ENCODE results near the gene SBF2.
A peak's percentile ranks its signal among the peaks of the same experiment; 100 is the strongest.
"Not testable (repeated sequence)": the region's sequence is repeated elsewhere in the genome, so short reads cannot be mapped to it uniquely, and the experiment has no call there.

Gene SBF2

DNA sequence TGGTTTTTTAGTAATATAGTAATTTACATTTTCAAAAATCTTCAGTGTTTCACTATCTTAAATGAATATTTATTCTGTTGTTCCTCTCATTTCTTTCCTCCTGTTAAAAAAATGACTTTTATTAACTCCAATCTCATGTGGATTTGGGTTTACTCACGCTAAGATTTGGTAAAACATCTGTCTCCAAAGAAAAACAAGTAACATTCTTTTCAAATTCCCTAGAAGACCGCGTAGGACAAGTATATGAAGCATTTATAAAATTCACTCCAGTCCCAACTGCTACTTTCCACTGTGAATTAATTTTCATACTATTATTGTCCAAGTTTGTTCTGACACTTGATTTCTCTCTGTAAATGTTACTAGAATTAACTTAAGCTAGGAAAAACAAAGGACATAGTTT lies 26.2 kb downstream of the SBF2 start:
- no peak for DNase-seq (ENCODE audit: low spot score)

DNA sequence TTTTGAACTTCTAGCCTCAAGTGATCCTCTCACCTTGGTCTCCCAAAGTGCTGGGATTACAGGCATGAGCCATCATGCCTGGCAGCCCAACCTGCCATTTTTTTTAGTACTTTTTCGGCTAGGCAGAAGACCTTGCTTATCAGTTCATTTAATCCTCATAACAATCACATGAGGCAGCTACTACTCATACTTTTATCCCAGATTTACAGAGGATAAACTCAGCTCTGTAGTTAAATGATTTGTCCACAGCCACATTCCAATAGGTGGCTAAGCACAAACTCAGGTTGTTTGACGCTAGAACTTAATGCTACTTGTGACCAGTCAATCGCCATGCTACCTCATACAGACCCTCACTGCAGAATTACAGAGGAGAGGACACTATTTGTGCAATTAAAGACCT lies 28.1 kb downstream of the SBF2 start:
- DNase-seq (ENCODE audit: low spot score) = no peak

- not testable (repeated sequence) for DNase-seq (ENCODE audit: low spot score)
Measured at GRCh38 chr11:10264716-10265115, 29.3 kb downstream of the SBF2 start.

DNA sequence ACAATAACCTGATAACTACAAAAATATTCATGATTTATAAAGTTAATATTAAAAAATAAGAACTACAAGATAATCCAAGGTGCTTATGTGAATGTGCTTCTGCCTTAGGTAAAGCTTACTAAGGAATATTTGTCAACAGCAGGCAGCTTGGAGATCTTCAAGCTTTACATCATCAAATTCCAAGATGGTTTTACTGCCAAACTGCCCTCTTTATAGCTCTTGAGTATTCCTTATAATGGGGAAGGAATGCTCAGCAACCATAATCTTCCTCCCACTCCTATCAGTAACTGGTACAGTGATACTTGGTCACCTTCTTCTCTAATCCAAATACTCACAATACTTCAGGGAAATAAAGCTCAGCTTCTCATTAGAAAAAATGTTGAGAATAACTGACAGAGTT lies 30.1 kb downstream of the SBF2 start:
- DNase-seq (ENCODE audit: low spot score) = no peak

DNA sequence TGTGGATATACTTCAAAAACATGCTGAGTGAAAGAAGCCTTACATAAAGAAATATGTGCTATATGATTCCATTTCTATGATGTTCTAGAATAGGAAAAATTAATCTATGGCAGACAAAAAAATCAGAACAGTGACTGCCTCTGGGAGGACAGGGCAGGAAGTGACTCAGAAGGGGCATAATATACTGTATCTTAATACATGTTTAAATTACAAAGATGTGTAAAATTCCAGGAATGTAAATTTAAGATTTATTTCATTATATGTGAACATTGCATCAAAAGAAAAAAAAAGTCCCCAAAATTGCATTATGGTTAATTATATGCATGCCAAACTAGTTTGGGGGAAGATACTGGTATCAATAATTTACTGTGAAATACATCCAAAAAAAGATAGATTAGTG lies 32.2 kb downstream of the SBF2 start:
- no peak for DNase-seq (ENCODE audit: low spot score)

- no peak for DNase-seq (ENCODE audit: low spot score)
Measured at GRCh38 chr11:10257478-10257877, 36.5 kb downstream of the SBF2 start.

DNA sequence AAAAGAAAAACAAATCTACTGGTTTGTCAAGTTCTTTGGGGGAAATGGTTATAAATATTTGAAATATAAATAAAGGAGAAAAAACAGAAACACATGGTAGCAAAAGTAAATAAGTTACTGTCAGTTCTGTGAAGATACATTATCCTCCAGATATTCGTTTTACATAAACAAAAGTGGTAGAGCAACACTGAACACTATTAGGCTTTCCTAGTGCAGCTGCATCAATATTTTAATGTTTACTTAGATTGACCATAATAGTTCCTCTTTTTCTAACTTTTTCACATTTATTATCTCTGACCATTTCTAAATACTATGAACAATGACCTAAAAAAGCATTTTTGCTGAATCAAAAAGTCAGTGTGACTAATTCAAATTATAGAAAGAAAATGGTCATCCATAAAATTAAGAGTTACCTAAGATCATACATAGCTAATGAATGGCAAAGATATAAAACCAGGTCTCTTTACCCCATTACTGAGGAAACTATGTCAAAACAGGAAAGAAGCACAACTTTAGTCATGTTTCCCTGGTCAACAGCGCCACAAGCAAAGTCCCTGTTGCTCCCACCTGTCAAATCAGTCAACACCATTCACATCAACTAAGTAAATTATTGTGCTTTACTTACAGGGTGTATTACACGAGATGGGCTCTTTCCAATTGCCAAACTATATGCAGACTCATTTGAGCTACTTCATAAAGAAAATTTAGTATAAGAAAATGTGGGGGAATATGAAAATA lies 38.5 kb downstream of the SBF2 start:
- DNase-seq (ENCODE audit: low spot score) = no peak

- not testable (repeated sequence) for DNase-seq (ENCODE audit: low spot score)
Measured at GRCh38 chr11:10249448-10250131, 44.4 kb downstream of the SBF2 start.

DNA sequence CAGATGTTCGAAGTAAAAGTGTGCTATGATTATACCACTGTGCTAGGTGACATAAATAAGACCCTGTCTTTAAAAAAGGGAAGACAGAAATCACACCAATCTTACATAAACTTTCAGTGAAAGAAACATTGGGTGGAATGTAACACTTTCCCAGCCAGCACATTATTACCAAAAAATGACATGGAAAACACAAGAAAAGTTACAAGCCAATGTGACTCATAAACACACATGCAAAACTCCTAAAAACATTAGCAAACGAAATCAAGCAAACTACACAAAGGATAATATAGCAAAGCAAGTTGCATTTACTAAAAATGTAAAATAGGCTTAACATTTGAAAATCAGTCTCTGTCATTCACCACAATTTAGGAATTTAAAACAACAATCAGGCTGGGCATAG lies 47.0 kb downstream of the SBF2 start:
- DNase-seq (ENCODE audit: low spot score) = no peak

DNA sequence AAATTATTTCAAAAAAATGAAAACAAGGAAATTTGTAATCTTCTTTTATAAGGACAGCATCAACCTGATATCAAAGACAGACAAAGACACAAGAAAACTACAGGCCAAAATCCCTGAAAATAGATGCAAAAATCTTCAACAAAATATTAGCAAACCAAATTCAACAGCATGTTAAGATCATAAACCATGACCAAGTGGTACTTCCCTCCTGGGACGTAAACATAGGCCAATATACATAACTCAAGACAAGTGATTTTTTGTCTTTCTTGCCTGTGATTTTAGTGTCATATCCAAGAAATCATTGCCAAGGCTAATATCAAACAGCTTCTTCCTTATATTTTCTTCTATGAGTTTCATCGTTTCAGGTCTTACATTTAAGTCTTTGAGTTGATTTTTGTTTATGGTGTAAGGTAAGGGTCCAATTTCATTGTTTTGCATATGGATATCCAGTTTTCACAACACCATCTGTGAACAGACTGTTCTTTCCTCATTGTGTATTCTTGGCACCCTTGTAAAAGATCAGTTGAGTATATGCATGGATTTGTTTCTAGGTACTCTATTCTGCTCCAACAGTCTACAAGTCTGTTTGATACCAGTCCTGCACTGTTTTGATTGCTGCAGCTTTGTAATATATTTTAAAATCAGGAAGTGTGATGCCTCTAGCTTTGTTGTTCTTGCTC lies 50.0 kb downstream of the SBF2 start:
- DNase-seq (ENCODE audit: low spot score) = no peak

DNA sequence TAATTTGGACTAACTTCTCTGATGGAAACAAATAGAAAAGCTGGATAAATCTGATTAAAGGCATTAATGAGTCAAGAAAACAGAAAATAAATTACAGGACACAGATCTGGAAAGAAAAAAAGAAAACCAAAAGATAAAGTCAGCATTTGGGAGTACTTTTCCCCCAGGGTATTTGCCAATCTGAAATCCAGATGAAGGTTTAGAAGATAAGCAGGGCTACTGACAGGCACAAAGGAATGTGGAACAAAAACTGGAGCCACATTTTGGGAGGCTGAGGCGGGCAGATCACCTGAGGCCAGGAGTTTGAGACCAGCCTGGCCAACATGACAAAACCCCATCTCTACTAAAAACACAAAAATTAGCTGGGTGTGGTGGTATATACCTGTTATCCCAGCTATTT lies 57.2 kb downstream of the SBF2 start:
- DNase-seq (ENCODE audit: low spot score) = no peak

GRCh38 chr11:10233581-10233980 lies 60.4 kb downstream of the SBF2 start:
- no peak for DNase-seq (ENCODE audit: low spot score)

DNA sequence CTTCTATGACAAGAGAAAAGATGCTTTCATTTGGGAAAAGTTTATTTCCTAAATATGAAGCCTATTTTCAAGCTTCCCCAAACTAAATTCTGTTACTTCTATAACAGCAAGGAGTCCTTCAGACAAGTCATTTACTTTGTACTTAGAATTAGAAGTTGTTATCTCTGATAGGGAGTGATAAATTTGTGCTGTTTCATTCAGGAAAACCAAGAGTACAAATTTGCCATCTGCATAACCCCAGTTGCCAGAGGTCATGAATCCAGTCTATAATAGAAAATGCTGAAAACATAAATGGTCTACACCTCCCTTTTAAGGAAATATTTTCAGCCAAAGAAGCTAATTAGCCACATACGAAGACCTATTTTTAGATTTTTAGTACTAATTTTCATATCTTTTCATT lies 61.3 kb downstream of the SBF2 start:
- no peak for DNase-seq (ENCODE audit: low spot score)

GRCh38 chr11:10231803-10232202 lies 62.2 kb downstream of the SBF2 start:
- not testable (repeated sequence) for DNase-seq (ENCODE audit: low spot score)

DNA sequence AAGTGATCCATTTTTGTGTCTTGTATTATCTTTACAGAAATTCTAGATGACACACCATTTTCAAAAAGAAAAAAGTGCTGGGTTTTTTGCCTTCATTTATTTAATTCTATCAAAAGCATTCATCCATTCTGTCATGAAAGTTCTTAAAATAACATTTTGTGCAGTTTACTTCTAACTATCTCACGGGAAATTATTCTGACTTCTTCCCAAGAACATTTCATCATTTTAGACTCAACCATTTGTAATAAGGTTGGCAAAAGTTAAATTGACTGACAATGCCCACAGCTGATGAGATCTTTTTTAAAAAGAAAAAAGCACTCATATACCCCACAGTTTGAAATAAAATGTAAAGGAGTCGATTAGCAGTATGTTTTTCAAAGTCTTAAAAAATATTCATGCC lies 68.5 kb downstream of the SBF2 start:
- no peak for DNase-seq (ENCODE audit: low spot score)

GRCh38 chr11:10222399-10222798 lies 71.6 kb downstream of the SBF2 start:
- DNase-seq (ENCODE audit: low spot score) = no peak

- no peak for DNase-seq (ENCODE audit: low spot score)
Measured at GRCh38 chr11:10221342-10221741, 72.7 kb downstream of the SBF2 start.

DNA sequence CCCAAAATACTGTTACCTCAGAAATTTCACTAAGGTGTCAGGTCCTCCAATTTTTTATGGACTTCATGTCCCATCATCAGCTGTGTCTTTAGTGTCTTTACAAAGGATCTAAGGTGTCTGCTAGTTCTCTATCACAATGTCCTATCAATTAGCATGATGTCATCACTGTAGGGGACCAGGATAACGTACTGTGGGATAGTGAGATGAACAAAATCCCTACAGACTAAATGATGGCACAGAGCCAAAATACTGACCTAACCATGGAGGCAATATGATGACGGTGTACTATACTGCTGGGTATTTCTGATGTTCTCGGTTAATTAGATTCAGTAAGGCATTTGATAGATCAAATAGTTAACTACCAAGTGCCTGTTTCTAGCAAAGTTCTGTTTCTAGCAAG lies 82.5 kb downstream of the SBF2 start:
- no peak for DNase-seq (ENCODE audit: low spot score)

DNA sequence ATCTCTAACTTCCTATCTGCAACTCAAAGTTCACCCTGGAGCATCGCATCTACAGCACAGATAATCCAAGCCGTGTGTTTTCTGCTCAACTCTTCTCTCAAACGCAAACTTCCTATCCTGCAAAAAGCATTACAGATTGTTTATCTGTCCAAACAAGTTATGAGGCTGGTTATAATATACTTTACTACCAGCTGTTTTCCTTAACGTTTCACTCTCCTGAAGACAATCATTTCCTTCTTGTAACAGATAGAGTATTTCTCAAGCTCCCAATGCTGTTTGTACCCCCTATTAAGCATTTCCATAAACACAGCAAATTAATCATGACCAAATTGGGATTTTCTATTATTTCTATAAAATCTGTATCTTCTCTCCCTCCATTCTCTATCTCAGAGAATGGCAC lies 84.7 kb downstream of the SBF2 start:
- no peak for DNase-seq (ENCODE audit: low spot score)

DNA sequence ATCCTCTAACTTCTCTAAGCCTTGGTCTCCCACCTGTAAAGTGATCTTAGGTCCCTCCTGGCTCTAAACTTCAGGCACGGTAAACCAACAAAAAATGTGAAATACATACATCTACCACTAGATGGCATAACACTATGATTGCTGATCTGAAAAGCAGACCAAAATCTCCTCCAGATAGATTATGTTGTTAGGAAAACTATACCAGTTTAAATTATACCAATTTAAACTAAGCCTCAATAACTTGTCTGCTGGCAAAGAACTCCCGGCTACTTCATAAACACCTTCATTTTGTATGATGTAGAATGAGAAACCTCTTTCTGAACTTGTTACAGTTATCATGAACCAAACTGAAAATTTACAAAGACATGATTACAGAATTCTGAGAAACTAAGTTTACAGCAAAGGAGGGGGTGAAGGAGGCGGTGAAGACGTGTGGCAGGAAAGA lies 85.9 kb downstream of the SBF2 start:
- peak; percentile 49 for DNase-seq (ENCODE audit: low spot score)

GRCh38 chr11:10205928-10206327 lies 88.1 kb downstream of the SBF2 start:
- DNase-seq (ENCODE audit: low spot score) = no peak

DNA sequence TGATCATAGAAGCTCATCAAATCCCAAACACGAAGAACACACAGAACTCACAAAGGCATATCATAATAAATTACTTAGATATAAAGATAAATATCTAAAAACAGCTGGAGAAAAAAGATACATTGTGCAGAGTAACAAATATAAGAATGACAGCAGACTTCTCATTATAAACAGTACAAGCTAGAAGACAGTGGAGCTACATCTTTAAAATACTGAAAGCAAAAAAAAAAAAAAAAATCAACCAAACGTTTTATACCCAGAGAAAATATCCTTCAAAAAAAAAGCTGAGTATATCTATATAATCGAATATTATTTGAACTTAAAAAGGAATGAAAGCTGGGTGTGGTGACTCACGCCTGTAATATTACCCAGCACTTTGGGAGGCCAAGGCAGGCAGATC lies 90.0 kb downstream of the SBF2 start:
- DNase-seq (ENCODE audit: low spot score) = no peak

GRCh38 chr11:10201343-10201742 lies 92.7 kb downstream of the SBF2 start:
- no peak for DNase-seq (ENCODE audit: low spot score)

Measured in CD4-positive, alpha-beta T cell treated with Interleukin-6 at 100 ng/mL for 8 hours (primary cell).